Liver (tissue), 9 donors: ENCODE results near the gene ZNF783. TPM values are rescaled to one million over a fixed set of nuclear protein-coding genes. Genes with fewer than 3 reads are reported as not detected.

Source experiments
- DNase-seq: peaks from one replicate; pipeline ENCODE4 v3.0.0-alpha.2; 2017; ENCODE audit warnings: low spot score
- H3K27ac ChIP-seq, 2 donors: one replicate each; pipeline ENCODE4 v1.7.0; 2013; ENCODE audit warnings: inconsistent platforms in 2 of 2, low read length in 2 of 2, control low read depth in 1 of 2, low read depth in 1 of 2, mild to moderate bottlenecking in 1 of 2
- H3K27me3 ChIP-seq, 4 donors: one replicate each; pipeline versions ENCODE4 v1.6.1 to v1.7.0; 2013; ENCODE audit warnings: low read length in 3 of 4, inconsistent platforms in 1 of 4, mild to moderate bottlenecking in 1 of 4, moderate library complexity in 1 of 4; ENCODE audit not compliant: control insufficient read depth in 4 of 4, insufficient read depth in 4 of 4
- H3K36me3 ChIP-seq, 4 donors: one replicate each; pipeline versions ENCODE4 v1.6.1 to v1.7.0; 2013; ENCODE audit warnings: low read length in 3 of 4, mild to moderate bottlenecking in 3 of 4, low read depth in 1 of 4, moderate library complexity in 1 of 4; ENCODE audit not compliant: control insufficient read depth in 4 of 4, insufficient read depth in 3 of 4
- H3K4me1 ChIP-seq, 4 donors: one replicate each; pipeline versions ENCODE4 v1.6.1 to v1.7.0; 2013; ENCODE audit warnings: low read length in 3 of 4, mild to moderate bottlenecking in 3 of 4, moderate library complexity in 1 of 4; ENCODE audit not compliant: control insufficient read depth in 4 of 4, insufficient read depth in 4 of 4
- H3K4me3 ChIP-seq, 3 donors: one replicate each; pipeline versions ENCODE4 v1.6.1 to v1.7.0; 2013; ENCODE audit warnings: low read length in 3 of 3, control low read depth in 1 of 3, low read depth in 1 of 3, mild to moderate bottlenecking in 1 of 3
- H3K9ac ChIP-seq, 2 donors: one replicate each; pipeline ENCODE4 v1.7.0; 2013; ENCODE audit warnings: low read length in 2 of 2, mild to moderate bottlenecking in 2 of 2, moderate library complexity in 2 of 2, control low read depth in 1 of 2, low read depth in 1 of 2
- H3K9me3 ChIP-seq, 4 donors: one replicate each; pipeline versions ENCODE4 v1.6.1 to v1.7.0; 2013; ENCODE audit warnings: low read length in 3 of 4; ENCODE audit not compliant: control insufficient read depth in 4 of 4
- ATF3 ChIP-seq: IDR thresholded peaks from 2 replicates; pipeline ENCODE4 v1.6.1; 2016; ENCODE audit warnings: antibody characterized with exemption
- CTCF ChIP-seq: fragments of 150-350 bp; IDR thresholded peaks from 2 replicates; pipeline ENCODE4 v1.5.1; 2017; ENCODE audit warnings: improper control_type of control experiment, low read depth, low read length; ENCODE audit not compliant: missing input control
- EGR1 ChIP-seq, 2 donors: IDR thresholded peaks; 2 replicates each; pipeline ENCODE4 v1.6.1; 2016 to 2018; ENCODE audit warnings: antibody characterized with exemption in 2 of 2, low read depth in 2 of 2
- FOXA1 ChIP-seq: IDR thresholded peaks from 2 replicates; pipeline ENCODE4 v1.6.1; 2016; ENCODE audit warnings: antibody characterized with exemption
- FOXA2 ChIP-seq: IDR thresholded peaks from 2 replicates; pipeline ENCODE4 v1.6.1; 2016; ENCODE audit warnings: antibody characterized with exemption
- GABPA ChIP-seq, 2 donors: IDR thresholded peaks in 1 of 2; conservative IDR thresholded peaks in 1 of 2; 2 replicates each; pipeline ENCODE4 v1.6.1; 2016; ENCODE audit warnings: antibody characterized with exemption in 2 of 2, mild to moderate bottlenecking in 1 of 2, moderate library complexity in 1 of 2
- HNF4A ChIP-seq, 2 donors: conservative IDR thresholded peaks; 2 replicates each; pipeline ENCODE4 v1.6.1; 2016; ENCODE audit warnings: antibody characterized with exemption in 2 of 2, mild to moderate bottlenecking in 2 of 2
- HNF4G ChIP-seq: IDR thresholded peaks from 2 replicates; pipeline ENCODE4 v1.6.1; 2016; ENCODE audit warnings: antibody characterized with exemption
- JUND ChIP-seq, 2 donors: IDR thresholded peaks; 2 replicates each; pipeline ENCODE4 v1.6.1; 2016; ENCODE audit warnings: antibody characterized with exemption in 2 of 2
- MAX ChIP-seq: IDR thresholded peaks from 2 replicates; pipeline ENCODE4 v1.6.1; 2016; ENCODE audit warnings: antibody characterized with exemption
- NR2F2 ChIP-seq: IDR thresholded peaks from 2 replicates; pipeline ENCODE4 v1.6.1; 2016; ENCODE audit warnings: antibody characterized with exemption
- RAD21 ChIP-seq, 2 donors: IDR thresholded peaks; 2 replicates each; pipeline ENCODE4 v1.6.1; 2016; ENCODE audit warnings: antibody characterized with exemption in 2 of 2, mild to moderate bottlenecking in 2 of 2
- REST ChIP-seq: IDR thresholded peaks from 2 replicates; pipeline ENCODE4 v1.6.1; 2016; ENCODE audit warnings: antibody characterized with exemption, mild to moderate bottlenecking
- RXRA ChIP-seq, 2 donors: IDR thresholded peaks; 2 replicates each; pipeline ENCODE4 v1.6.1; 2017 to 2018; ENCODE audit warnings: antibody characterized with exemption in 2 of 2, mild to moderate bottlenecking in 1 of 2
- SP1 ChIP-seq: IDR thresholded peaks from 2 replicates; pipeline ENCODE4 v1.6.1; 2018; ENCODE audit warnings: antibody characterized with exemption, mild to moderate bottlenecking
- TAF1 ChIP-seq: conservative IDR thresholded peaks from 2 replicates; pipeline ENCODE4 v1.6.1; 2016; ENCODE audit warnings: antibody characterized with exemption, mild to moderate bottlenecking
- YY1 ChIP-seq: IDR thresholded peaks from 2 replicates; pipeline ENCODE4 v1.6.1; 2016; ENCODE audit warnings: antibody characterized with exemption, mild to moderate bottlenecking
- ZBTB33 ChIP-seq: IDR thresholded peaks from 2 replicates; pipeline ENCODE4 v1.6.1; 2016; ENCODE audit warnings: antibody characterized with exemption
- WGBS: extraction: QIAGEN DNeasy Blood & Tissue Kit; methylation state at CpG from one replicate; pipeline ENCODE4 v1.1.7; 2013; 5-methylcytosine and 5-hydroxymethylcytosine counted together
- polyA plus RNA-seq, 2 donors: library from polyadenylated mRNA; stranded (reverse) in 1 of 2; unstranded in 1 of 2; fragments of 200-250 nt in 1 of 2; fragments of >200 nt in 1 of 2; fragmentation: Nextera tagmentation in 1 of 2; extraction: Ambion mirVana in 1 of 2; gene quantifications; one replicate each; pipeline versions ENCODE4 v1.2.1 to v1.2.3, GENCODE V29; 2013 to 2015
- total RNA-seq, 2 donors: library from RNA; depleted of rRNA; stranded (reverse); fragments of >200 nt; gene quantifications; one replicate each; pipeline ENCODE4 v1.2.3, GENCODE V29; 2014
- donor health status: healthy.
- donor health status: healthy.
- donor health status: healthy.
- donor health status: healthy.
- donor health status: healthy.

The ZNF783 gene
- total and polyA plus RNA-seq, 4 donors, result 1.5 to 4.3 (median 1.8) TPM

GRCh38 chr7:149307775-149308501 lies 45.9 kb downstream of the ZNF783 start:
- Histone ChIP-seq H3K36me3 (no peaks in the 10 kb centered on the region), H3K4me1 (peaks cover 0 to 9% (median 5%) of the 10 kb centered on the region in 4 donors), H3K27me3 (no peaks in the 10 kb centered on the region), H3K27ac (no peak overlapping the region), H3K4me3 (no peak overlapping the region), H3K9me3 (no peaks in the 10 kb centered on the region), H3K9ac (no peak overlapping the region)
- 92% methylated on average over 16 of the region's 16 CpGs for WGBS
- no peak for DNase-seq
- TF ChIP-seq JUND (IDR thresholded peaks at IDR 0.05) (no peak), EGR1 (IDR thresholded peaks at IDR 0.05; ENCODE audit: low read depth in 2 of 2) (no peak), FOXA2 (no peak), REST (no peak), ATF3 (no peak), HNF4G (no peak), CTCF (no peak), MAX (no peak), ZBTB33 (no peak), RAD21 (IDR thresholded peaks at IDR 0.05) (no peak), FOXA1 (no peak), SP1 (no peak), HNF4A (conservative IDR thresholded peaks at IDR 0.05) (no peak), RXRA (IDR thresholded peaks at IDR 0.05) (no peak), YY1 (no peak), TAF1 (no peak), NR2F2 (no peak), GABPA (IDR thresholded peaks at IDR 0.05 in 1 of 2, conservative IDR thresholded peaks at IDR 0.05 in 1 of 2) (no peak)
